ENCODE data around the gene WDR70.
"Not testable (repeated sequence)": the region's sequence is repeated elsewhere in the genome, so short reads cannot be mapped to it uniquely, and the experiment has no call there.

The WDR70 gene

GRCh38 chr5:37638897-37639296, 259.8 kb downstream of the WDR70 start:
- Mint-ChIP-seq H3K4me3 (no peak overlapping the region), H3K27me3 (ENCODE audit: low read depth) (no peaks in the 10 kb centered on the region), H3K9me3 (peaks cover 3% of the 10 kb centered on the region), H3K4me1 (ENCODE audit: low read depth) (no peaks in the 10 kb centered on the region), H3K36me3 (ENCODE audit: low read depth) (peaks cover 3% of the 10 kb centered on the region), H3K27ac (no peak overlapping the region)

GRCh38 chr5:37640088-37640487, 261.0 kb downstream of the WDR70 start:
- Mint-ChIP-seq H3K4me1 (ENCODE audit: low read depth) (no peaks in the 10 kb centered on the region), H3K27me3 (ENCODE audit: low read depth) (no peaks in the 10 kb centered on the region), H3K4me3 (no peak overlapping the region), H3K27ac (no peak overlapping the region), H3K9me3 (peaks cover 13% of the 10 kb centered on the region), H3K36me3 (ENCODE audit: low read depth) (peaks cover 3% of the 10 kb centered on the region)

- Mint-ChIP-seq H3K36me3 (ENCODE audit: low read depth) (peaks cover 1% of the 10 kb centered on the region), H3K4me1 (ENCODE audit: low read depth) (no peaks in the 10 kb centered on the region), H3K27me3 (ENCODE audit: low read depth) (no peaks in the 10 kb centered on the region), H3K27ac (no peak overlapping the region), H3K4me3 (no peak overlapping the region), H3K9me3 (peaks cover 27% of the 10 kb centered on the region)
Measured at GRCh38 chr5:37641933-37642332, 262.8 kb downstream of the WDR70 start.

GRCh38 chr5:37645707-37646106, 266.6 kb downstream of the WDR70 start:
- no peaks in the 10 kb centered on the region for H3K27me3 Mint-ChIP-seq (ENCODE audit: low read depth)
- no peak overlapping the region for H3K4me3 Mint-ChIP-seq
- H3K36me3 Mint-ChIP-seq (ENCODE audit: low read depth) = peaks cover 1% of the 10 kb centered on the region
- H3K4me1 Mint-ChIP-seq (ENCODE audit: low read depth) = no peaks in the 10 kb centered on the region
- H3K9me3 Mint-ChIP-seq = peaks cover 40% of the 10 kb centered on the region
- H3K27ac Mint-ChIP-seq = no peak overlapping the region

- not testable (repeated sequence) for H3K4me1 Mint-ChIP-seq (ENCODE audit: low read depth); H3K4me3 Mint-ChIP-seq; H3K36me3 Mint-ChIP-seq (ENCODE audit: low read depth); H3K27ac Mint-ChIP-seq; H3K27me3 Mint-ChIP-seq (ENCODE audit: low read depth)
- H3K9me3 Mint-ChIP-seq = peaks cover 39% of the 10 kb centered on the region
Measured at GRCh38 chr5:37654566-37654965, 275.4 kb downstream of the WDR70 start.

GRCh38 chr5:37657046-37657445, 277.9 kb downstream of the WDR70 start:
- peaks cover 31% of the 10 kb centered on the region for H3K9me3 Mint-ChIP-seq
- H3K4me3 Mint-ChIP-seq = no peak overlapping the region
- no peaks in the 10 kb centered on the region for H3K27me3 Mint-ChIP-seq (ENCODE audit: low read depth)
- no peak overlapping the region for H3K27ac Mint-ChIP-seq
- no peaks in the 10 kb centered on the region for H3K4me1 Mint-ChIP-seq (ENCODE audit: low read depth)
- H3K36me3 Mint-ChIP-seq (ENCODE audit: low read depth) = peaks cover 4% of the 10 kb centered on the region

GRCh38 chr5:37658440-37658839, 279.3 kb downstream of the WDR70 start:
- Mint-ChIP-seq H3K4me3 (no peak overlapping the region), H3K36me3 (ENCODE audit: low read depth) (peaks cover 4% of the 10 kb centered on the region), H3K27me3 (ENCODE audit: low read depth) (no peaks in the 10 kb centered on the region), H3K27ac (no peak overlapping the region), H3K9me3 (peaks cover 21% of the 10 kb centered on the region), H3K4me1 (ENCODE audit: low read depth) (no peaks in the 10 kb centered on the region)

- no peaks in the 10 kb centered on the region for H3K4me1 Mint-ChIP-seq (ENCODE audit: low read depth)
- H3K27me3 Mint-ChIP-seq (ENCODE audit: low read depth) = no peaks in the 10 kb centered on the region
- H3K9me3 Mint-ChIP-seq = peaks cover 3% of the 10 kb centered on the region
- no peak overlapping the region for H3K27ac Mint-ChIP-seq
- H3K36me3 Mint-ChIP-seq (ENCODE audit: low read depth) = no peaks in the 10 kb centered on the region
- H3K4me3 Mint-ChIP-seq = no peak overlapping the region
Measured at GRCh38 chr5:37660319-37660718, 281.2 kb downstream of the WDR70 start.

GRCh38 chr5:37661227-37661920, 282.3 kb downstream of the WDR70 start:
- H3K27ac Mint-ChIP-seq = no peak overlapping the region
- H3K36me3 Mint-ChIP-seq (ENCODE audit: low read depth) = no peaks in the 10 kb centered on the region
- no peaks in the 10 kb centered on the region for H3K9me3 Mint-ChIP-seq
- H3K4me3 Mint-ChIP-seq = no peak overlapping the region
- no peaks in the 10 kb centered on the region for H3K27me3 Mint-ChIP-seq (ENCODE audit: low read depth)
- no peaks in the 10 kb centered on the region for H3K4me1 Mint-ChIP-seq (ENCODE audit: low read depth)

- no peak overlapping the region for H3K4me3 Mint-ChIP-seq
- no peaks in the 10 kb centered on the region for H3K27me3 Mint-ChIP-seq (ENCODE audit: low read depth)
- no peak overlapping the region for H3K27ac Mint-ChIP-seq
- no peaks in the 10 kb centered on the region for H3K9me3 Mint-ChIP-seq
- H3K36me3 Mint-ChIP-seq (ENCODE audit: low read depth) = no peaks in the 10 kb centered on the region
- no peaks in the 10 kb centered on the region for H3K4me1 Mint-ChIP-seq (ENCODE audit: low read depth)
Measured at GRCh38 chr5:37661951-37662350, 282.8 kb downstream of the WDR70 start.

- H3K36me3 Mint-ChIP-seq (ENCODE audit: low read depth) = no peaks in the 10 kb centered on the region
- no peak overlapping the region for H3K4me3 Mint-ChIP-seq
- H3K27me3 Mint-ChIP-seq (ENCODE audit: low read depth) = no peaks in the 10 kb centered on the region
- H3K9me3 Mint-ChIP-seq = no peaks in the 10 kb centered on the region
- no peaks in the 10 kb centered on the region for H3K4me1 Mint-ChIP-seq (ENCODE audit: low read depth)
- H3K27ac Mint-ChIP-seq = no peak overlapping the region
Measured at GRCh38 chr5:37662362-37662761, 283.2 kb downstream of the WDR70 start.

- no peak overlapping the region for H3K4me3 Mint-ChIP-seq
- no peaks in the 10 kb centered on the region for H3K9me3 Mint-ChIP-seq
Measured at GRCh38 chr5:37662789-37663485, 283.8 kb downstream of the WDR70 start.

GRCh38 chr5:37663538-37663937, 284.4 kb downstream of the WDR70 start:
- Mint-ChIP-seq H3K36me3 (ENCODE audit: low read depth) (no peaks in the 10 kb centered on the region), H3K4me3 (no peak overlapping the region), H3K4me1 (ENCODE audit: low read depth) (no peaks in the 10 kb centered on the region), H3K27me3 (ENCODE audit: low read depth) (no peaks in the 10 kb centered on the region), H3K27ac (no peak overlapping the region), H3K9me3 (no peaks in the 10 kb centered on the region)

More at GRCh38 chr5:37662789-37663485, 283.8 kb downstream of the WDR70 start:
- H3K27me3 Mint-ChIP-seq (ENCODE audit: low read depth) = no peaks in the 10 kb centered on the region
- H3K36me3 Mint-ChIP-seq (ENCODE audit: low read depth) = no peaks in the 10 kb centered on the region
- H3K4me1 Mint-ChIP-seq (ENCODE audit: low read depth) = no peaks in the 10 kb centered on the region
- H3K27ac Mint-ChIP-seq = no peak overlapping the region

GRCh38 chr5:37664551-37664950, 285.4 kb downstream of the WDR70 start:
- Mint-ChIP-seq H3K4me1 (ENCODE audit: low read depth) (no peaks in the 10 kb centered on the region), H3K36me3 (ENCODE audit: low read depth) (no peaks in the 10 kb centered on the region), H3K27ac (no peak overlapping the region), H3K4me3 (no peak overlapping the region), H3K27me3 (ENCODE audit: low read depth) (no peaks in the 10 kb centered on the region), H3K9me3 (no peaks in the 10 kb centered on the region)

GRCh38 chr5:37665272-37665671, 286.2 kb downstream of the WDR70 start:
- no peaks in the 10 kb centered on the region for H3K4me1 Mint-ChIP-seq (ENCODE audit: low read depth)
- H3K9me3 Mint-ChIP-seq = no peaks in the 10 kb centered on the region
- H3K27me3 Mint-ChIP-seq (ENCODE audit: low read depth) = no peaks in the 10 kb centered on the region
- H3K36me3 Mint-ChIP-seq (ENCODE audit: low read depth) = no peaks in the 10 kb centered on the region
- no peak overlapping the region for H3K27ac Mint-ChIP-seq
- no peak overlapping the region for H3K4me3 Mint-ChIP-seq
